Measurements from ENCODE around the gene LRBA. TPM values are rescaled to one million over a fixed set of nuclear protein-coding genes. Genes with fewer than 3 reads are reported as not detected.

Gene LRBA
- total RNA-seq, 1 donor from 2014 or later, result 68.0 TPM

- Histone ChIP-seq H3K36me3 (no peaks in the 10 kb centered on the region), H3K9me3 (no peaks in the 10 kb centered on the region), H3K4me1 (peaks cover 5% of the 10 kb centered on the region), H3K4me3 (no peak overlapping the region), H3K27me3 (no peaks in the 10 kb centered on the region), H3K27ac (no peak overlapping the region)
- intact Hi-C loops (cut with DNase I), result no loop called here
- no peak for DNase-seq (ENCODE audit: extremely low spot score in 2 of 2)
- TF ChIP-seq CTCF (IDR thresholded peaks at IDR 0.05) (no peak), POLR2AphosphoS5 (IDR thresholded peaks at IDR 0.05; ENCODE audit: insufficient read depth in 1 of 2, low read depth in 1 of 2) (no peak), POLR2A (IDR thresholded peaks at IDR 0.05) (no peak)
Measured at GRCh38 chr4:150237110-150237872, 777.8 kb downstream of the LRBA start.

GRCh38 chr4:150236626-150237025, 778.5 kb downstream of the LRBA start:
- Histone ChIP-seq H3K4me1 (peaks cover 5% of the 10 kb centered on the region), H3K27me3 (no peaks in the 10 kb centered on the region), H3K9me3 (no peaks in the 10 kb centered on the region), H3K36me3 (no peaks in the 10 kb centered on the region), H3K27ac (no peak overlapping the region), H3K4me3 (no peak overlapping the region)
- TF ChIP-seq POLR2AphosphoS5 (IDR thresholded peaks at IDR 0.05; ENCODE audit: insufficient read depth in 1 of 2, low read depth in 1 of 2), result no peak
- no peak for TF ChIP-seq POLR2A (IDR thresholded peaks at IDR 0.05)
- TF ChIP-seq CTCF (IDR thresholded peaks at IDR 0.05), result no peak
- intact Hi-C loops (cut with DNase I), result no loop called here
- no peak for DNase-seq (ENCODE audit: extremely low spot score in 2 of 2)

GRCh38 chr4:150235808-150236271, 779.2 kb downstream of the LRBA start:
- Histone ChIP-seq H3K4me1 (peaks cover 5% of the 10 kb centered on the region), H3K27ac (no peak overlapping the region), H3K27me3 (no peaks in the 10 kb centered on the region), H3K9me3 (no peaks in the 10 kb centered on the region), H3K4me3 (no peak overlapping the region), H3K36me3 (no peaks in the 10 kb centered on the region)
- no peak for DNase-seq (ENCODE audit: extremely low spot score in 2 of 2)
- TF ChIP-seq POLR2AphosphoS5 (IDR thresholded peaks at IDR 0.05; ENCODE audit: insufficient read depth in 1 of 2, low read depth in 1 of 2), result no peak
- TF ChIP-seq CTCF (IDR thresholded peaks at IDR 0.05), result no peak
- no peak for TF ChIP-seq POLR2A (IDR thresholded peaks at IDR 0.05)
- intact Hi-C loops (cut with DNase I), result no loop called here

- no peaks in the 10 kb centered on the region for H3K36me3 ChIP-seq
- no peak for DNase-seq (ENCODE audit: extremely low spot score in 2 of 2)
- no peak overlapping the region for H3K4me3 ChIP-seq
- no peak overlapping the region for H3K27ac ChIP-seq
- intact Hi-C loops (cut with DNase I), result no loop called here
- peaks cover 5% of the 10 kb centered on the region for H3K4me1 ChIP-seq
- no peaks in the 10 kb centered on the region for H3K9me3 ChIP-seq
- H3K27me3 ChIP-seq, result no peaks in the 10 kb centered on the region
- TF ChIP-seq POLR2A (IDR thresholded peaks at IDR 0.05) (no peak), POLR2AphosphoS5 (IDR thresholded peaks at IDR 0.05; ENCODE audit: insufficient read depth in 1 of 2, low read depth in 1 of 2) (no peak), CTCF (IDR thresholded peaks at IDR 0.05) (no peak)
Measured at GRCh38 chr4:150235317-150235716, 779.8 kb downstream of the LRBA start.

GRCh38 chr4:150234246-150234645, 780.8 kb downstream of the LRBA start:
- Histone ChIP-seq H3K4me3 (no peak overlapping the region), H3K36me3 (no peaks in the 10 kb centered on the region), H3K27me3 (no peaks in the 10 kb centered on the region), H3K9me3 (no peaks in the 10 kb centered on the region), H3K4me1 (peaks cover 5% of the 10 kb centered on the region), H3K27ac (no peak overlapping the region)
- TF ChIP-seq POLR2A (IDR thresholded peaks at IDR 0.05), result no peak
- no peak for TF ChIP-seq POLR2AphosphoS5 (IDR thresholded peaks at IDR 0.05; ENCODE audit: insufficient read depth in 1 of 2, low read depth in 1 of 2)
- no peak for TF ChIP-seq CTCF (IDR thresholded peaks at IDR 0.05)
- DNase-seq (ENCODE audit: extremely low spot score in 2 of 2), result no peak
- intact Hi-C loops (cut with DNase I), result no loop called here
